ENCODE measurements around the gene GALNTL6.

Gene GALNTL6

DNA sequence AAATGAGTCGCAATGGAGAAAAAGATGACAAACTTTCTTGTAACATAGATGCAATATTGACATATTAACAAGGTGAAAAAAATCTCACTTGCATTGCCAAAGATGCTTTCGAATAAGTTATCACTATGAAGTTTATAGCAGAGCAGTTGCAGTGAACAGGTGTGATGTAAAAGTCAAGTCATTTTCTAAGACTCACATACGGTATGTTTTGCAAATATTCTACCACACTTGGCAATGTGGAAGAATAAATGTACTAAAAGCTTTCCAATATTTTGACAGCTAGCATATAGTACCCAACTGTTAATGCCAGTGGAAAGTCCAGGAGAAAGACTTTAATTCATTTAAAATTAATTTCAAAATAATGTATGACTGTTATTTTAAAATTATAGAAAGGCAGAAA, 76.5 kb downstream of the GALNTL6 start:
- DNase-seq (ENCODE audit: low read depth) = no peak

DNA sequence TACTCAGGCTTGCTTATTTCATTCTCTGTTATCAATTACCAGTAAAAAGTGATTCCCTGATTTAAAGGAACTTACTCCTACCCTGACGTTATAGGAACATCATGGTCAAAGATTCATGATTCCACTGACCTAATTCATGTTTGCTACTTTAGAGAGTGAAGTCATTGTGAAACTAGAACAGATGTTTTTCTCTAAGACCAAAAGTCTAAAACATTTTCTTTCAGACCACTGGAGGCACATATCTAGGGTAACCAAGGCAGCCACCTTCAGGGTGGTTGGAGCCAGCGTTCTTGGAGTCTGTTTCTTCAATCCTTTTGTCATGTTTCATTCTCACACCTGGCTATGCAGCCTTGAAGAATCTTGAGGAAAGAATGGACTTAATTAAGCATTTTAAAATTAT, 77.8 kb downstream of the GALNTL6 start:
- no peak for DNase-seq (ENCODE audit: low read depth)

DNA sequence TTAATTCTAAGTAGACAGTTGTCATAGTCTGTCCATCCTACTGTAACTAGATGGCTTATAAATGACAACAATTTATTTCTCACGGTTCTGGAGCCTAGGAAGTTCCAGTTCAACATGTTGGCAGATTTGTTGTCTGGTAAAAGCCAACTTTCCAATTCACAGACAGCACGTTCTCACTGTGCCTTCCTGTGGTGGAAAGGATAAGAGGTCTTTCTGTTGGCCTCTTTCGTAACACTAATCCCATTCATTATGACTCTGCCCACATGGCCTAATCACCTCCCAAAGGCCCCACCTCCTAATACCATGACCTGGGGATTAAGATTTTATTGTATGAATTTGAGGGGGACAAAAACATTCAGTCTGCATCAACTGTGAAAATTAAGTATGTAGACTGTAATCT, 83.2 kb downstream of the GALNTL6 start:
- no peak for DNase-seq (ENCODE audit: low read depth)

DNA sequence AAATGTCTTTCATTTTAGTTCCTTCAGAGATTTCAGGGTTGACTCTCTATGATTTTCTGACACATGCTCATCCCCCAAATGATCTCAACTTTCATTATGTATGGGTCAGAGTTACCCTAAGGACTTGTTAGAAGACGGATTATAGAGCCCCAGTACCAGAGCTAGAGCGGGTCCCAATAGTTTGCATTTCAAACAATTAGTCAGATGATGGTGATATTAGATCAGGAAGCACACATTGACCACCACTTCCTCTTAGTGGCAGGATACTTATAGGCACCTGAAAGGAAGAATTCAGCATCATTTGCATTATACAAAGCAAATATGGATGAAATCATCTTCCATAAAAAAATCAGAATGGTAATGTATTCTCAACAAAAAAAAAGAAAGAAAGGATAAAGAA, 106.1 kb downstream of the GALNTL6 start:
- no peak for DNase-seq (ENCODE audit: low read depth)

DNA sequence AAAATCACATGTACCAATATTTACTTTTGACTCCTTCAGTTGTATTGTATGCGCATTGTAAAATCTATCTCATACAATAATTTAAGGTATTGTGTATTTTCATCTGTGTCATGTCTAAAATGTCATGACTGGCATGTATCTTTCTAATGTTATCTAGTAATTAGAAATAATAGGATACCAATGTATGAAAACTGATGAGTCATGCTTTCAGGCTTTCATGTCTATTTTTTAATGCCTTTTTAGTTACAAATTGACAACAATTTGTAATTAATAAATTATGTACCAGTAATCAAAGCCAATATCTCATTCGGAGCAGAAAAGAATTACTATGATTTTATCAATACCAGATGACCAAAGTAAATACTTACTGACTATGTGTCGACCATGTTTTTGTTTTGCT, 107.7 kb downstream of the GALNTL6 start:
- DNase-seq (ENCODE audit: low read depth) = no peak

DNA sequence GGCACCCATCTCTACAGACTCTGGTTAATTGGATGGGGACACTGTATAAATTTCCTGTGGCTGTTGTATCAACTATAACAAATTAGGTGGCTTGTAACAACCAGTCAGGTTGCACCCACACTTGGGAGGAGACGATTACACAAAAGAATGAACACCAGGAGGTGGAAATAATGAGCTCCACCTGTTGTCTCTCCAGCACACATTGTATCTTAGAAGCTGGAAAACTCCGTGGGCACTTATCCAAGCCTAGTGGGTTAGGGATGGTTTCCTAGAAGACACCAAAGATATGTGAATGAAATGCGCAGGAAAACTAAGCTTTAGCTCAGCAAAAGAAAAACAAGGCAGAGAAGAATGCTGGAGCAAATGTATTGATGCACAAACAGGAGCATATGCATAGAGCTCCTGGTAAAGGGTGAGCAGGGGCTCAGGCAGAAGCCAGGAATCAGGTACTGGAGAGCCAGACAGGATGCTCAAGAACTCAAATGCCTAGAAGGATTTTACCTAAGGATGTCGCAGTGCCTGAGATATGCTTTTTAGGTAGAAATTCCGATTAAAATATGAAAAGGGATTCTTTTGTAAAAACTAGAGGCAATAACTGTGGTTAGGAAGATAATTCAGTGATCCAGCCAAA, 111.7 kb downstream of the GALNTL6 start:
- no peak for DNase-seq (ENCODE audit: low read depth)

DNA sequence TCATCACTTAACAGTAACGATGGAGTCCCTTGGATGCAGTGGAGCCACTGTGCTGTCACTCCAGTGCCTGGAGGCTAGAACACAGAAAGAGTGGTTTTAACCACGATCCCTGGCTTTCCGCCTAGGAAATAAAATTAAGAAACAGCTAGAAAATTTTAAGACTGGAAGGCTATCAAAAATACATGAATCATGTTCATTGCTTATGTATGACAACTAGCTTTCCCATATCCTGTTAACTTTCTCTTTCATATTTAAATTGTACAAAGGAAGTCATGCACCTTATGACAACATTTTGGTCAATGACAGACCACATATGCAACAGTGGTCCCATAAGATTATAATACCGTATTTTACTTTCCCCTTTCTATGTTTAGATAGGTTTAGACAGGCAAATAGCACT, 115.1 kb downstream of the GALNTL6 start:
- no peak for DNase-seq (ENCODE audit: low read depth)

DNA sequence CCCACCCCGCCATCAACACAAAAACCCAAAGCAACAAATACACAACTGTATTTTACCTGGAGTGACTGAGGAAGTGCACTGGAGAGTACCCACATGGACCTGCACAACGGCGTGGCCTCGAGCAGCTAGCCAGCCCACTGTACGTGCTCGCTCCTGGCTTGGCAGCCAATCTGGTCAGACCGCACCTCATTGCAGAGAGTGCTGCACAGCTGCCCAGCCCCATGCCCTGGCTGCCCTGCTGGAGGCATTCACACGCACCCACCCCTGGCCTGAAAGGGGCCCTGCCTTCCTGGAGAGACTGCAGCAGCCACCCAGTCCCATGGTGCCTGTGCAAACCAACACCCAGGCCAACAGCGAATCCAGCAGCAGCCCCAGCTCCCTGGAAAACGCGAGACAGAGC, 116.3 kb downstream of the GALNTL6 start:
- no peak for DNase-seq (ENCODE audit: low read depth)

DNA sequence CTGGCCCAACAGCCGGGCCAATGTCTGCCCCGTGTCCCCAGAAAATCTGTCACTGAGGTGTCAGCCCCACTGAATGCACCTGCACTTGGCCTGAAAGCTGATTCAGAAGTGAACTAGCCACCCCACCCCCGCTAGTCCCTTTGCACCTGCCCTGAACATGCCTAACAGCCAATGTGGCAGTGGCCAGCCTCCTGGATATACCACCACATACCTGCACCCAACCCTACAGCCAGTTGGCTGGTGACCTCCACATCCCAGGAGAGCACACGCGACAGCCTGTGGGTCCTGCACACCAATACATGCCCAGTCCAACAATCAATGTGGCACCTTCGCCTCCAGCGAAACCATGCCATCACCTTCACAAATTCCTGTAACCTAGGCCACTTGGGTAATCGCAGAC, 116.7 kb downstream of the GALNTL6 start:
- DNase-seq (ENCODE audit: low read depth) = no peak

DNA sequence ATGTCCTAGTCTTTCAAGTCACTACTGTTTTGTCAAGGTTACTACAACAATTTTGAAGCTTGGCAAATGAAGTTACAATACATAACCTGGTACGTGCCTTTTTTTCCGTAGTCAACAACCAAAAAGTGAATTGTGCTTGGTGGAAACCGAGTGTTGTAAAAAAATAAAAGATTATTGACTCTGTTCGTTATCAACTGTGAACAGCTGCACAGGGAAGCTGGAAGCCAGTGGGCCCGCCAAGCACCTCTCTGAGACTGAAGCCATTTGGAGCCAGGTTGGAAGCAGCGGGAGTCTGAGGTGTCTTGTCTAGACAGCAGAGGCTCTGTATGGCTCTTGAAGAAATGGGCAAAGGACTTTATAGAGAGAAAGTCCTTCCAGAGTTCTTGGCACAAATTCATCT, 119.0 kb downstream of the GALNTL6 start:
- DNase-seq (ENCODE audit: low read depth) = no peak

DNA sequence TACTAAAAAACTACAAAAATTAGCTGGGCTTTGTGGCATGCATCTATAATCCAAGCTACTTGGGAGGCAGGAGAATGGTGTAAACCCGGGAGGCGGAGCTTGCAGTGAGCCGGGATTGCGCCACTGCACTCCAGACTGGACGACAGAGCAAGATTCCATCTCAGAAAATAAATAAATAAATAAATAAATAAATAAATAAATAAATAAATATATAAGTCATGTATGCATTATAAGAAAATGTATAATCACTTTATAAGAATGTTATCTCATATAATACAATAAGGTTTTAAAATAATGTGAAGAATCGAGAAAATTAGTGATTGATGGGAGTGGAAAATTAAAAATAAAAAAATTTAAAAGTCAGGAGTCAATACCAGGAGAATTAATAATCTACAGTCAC, 127.5 kb downstream of the GALNTL6 start:
- no peak for DNase-seq (ENCODE audit: low read depth)

DNA sequence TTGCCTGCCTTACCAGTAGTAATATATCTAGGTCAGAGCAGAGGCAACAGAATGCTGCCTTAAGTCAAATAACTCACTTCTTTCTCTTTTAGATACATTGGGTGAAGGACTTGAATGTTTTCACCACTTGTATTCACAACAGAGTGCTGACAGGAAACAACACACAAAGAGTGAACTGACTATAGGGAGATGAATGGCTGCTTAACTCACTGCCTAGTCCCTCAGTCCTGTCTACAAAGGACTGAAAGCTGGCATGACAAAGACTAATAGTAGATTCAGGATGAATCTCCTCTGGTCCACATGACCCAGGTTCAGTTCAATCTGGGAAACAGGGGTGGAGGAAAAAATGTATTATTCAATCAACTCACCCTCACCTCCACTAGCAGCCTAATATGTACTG, 134.2 kb downstream of the GALNTL6 start:
- no peak for DNase-seq (ENCODE audit: low read depth)

DNA sequence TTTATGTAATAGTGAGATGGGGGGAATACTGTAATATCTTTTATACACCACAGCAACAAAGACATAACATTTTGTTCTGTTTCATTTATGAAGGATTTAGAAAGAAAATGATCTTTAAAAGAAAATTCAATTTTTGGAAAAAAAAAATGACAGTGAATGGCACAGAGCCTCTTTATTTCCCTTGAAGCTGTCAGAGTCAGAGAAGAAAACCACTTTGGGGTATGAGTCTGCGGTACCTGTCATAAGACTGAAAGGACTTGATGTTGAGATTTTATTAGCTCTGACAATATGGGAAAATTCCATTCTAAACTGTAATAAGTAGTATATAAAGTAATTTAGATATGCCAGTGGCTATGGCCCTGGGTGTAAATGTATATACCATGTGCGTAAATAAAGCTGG, 134.8 kb downstream of the GALNTL6 start:
- DNase-seq (ENCODE audit: low read depth) = no peak

DNA sequence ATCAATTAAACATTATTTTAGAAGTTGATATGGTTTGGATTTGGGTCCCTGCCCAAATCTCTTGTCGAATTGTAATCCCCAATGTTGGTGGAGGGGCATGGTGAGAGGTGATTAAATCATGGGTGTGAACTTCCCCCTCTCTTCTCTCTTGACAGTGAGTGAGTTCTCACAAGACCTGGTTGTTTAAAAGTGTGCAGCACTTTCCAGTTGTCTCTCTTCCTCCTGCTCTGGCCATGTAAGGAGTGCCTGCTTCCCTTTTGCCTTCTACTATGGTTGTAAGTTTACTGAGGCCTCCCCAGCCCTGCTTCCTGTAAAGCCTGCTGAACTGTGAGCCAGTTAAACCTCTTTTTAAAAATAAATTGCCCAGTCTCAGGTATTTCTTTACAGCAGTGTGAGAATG, 141.4 kb downstream of the GALNTL6 start:
- DNase-seq (ENCODE audit: low read depth) = no peak

DNA sequence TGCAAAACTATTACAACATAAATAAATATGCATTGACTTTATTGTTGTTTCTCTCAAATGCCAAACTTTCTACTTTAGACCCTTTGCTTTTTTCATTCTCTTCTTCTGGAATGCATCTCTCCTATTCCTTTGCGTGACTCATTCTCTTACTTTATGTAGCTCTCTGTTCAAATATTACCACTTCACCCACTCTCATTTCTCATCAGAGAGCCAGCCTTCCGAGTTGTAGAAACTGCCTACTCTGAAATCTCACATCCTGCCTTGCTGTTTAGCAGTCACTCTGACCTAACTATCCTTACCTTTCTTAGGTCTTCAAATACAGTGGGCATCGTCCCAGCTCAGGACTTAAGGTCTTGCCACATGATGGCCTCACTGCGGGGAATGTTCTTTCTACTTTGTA, 143.5 kb downstream of the GALNTL6 start:
- DNase-seq (ENCODE audit: low read depth) = no peak

DNA sequence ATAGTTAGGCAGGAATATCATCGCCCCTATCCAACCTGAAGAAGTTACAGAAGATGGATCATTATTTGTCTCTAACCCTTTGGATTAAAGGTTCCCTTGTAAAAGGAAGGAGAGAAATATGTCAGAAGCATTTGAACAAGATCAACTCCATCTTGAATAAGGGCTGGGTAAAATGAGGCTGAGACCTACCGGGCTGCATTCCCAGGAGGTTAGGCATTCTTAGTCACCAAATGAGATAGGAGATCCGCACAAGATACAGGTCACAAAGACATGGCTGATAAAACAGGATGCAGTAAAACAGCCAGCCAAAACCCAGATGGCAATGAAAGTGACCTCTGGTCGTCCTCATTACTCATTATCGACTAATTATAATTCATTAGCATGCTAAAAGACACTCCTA, 148.9 kb downstream of the GALNTL6 start:
- DNase-seq (ENCODE audit: low read depth) = no peak

DNA sequence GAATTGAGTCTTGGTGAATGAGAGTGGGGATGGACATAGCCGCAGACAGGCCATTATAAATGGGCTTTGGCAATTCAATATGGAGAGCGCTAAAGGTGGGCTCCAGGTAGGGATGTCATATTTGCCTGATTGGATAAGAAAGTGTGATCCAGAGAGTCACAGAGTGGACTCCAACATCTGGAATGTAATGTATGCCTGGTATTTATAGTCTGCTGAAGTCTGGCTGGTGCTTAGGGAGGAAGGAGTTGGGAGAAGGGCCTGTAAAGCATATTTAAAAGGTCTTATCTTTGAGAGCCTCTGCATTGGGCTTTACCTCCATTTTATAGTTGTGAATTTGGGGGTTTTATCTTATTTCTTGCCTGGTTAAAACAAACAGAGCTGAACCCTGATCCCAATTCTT, 153.2 kb downstream of the GALNTL6 start:
- DNase-seq (ENCODE audit: low read depth) = no peak

DNA sequence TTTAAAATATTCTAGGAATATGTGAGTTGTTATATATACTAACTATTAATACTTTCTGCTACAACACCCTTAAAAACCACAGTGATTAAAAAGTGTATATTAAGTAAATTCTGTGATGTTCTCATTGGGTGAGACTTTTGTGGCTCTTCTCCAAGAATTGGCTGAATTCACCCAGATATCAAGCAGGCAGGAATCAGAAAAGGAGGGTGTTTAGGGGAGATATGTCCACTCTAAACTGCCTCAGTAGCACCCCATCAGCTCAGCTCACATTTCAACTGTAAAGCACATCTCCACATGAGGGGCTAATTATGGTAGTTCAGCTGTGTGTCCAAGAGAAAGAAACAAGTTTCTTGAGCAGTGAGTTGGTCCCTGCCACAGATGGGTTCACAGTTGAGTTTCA, 165.0 kb downstream of the GALNTL6 start:
- no peak for DNase-seq (ENCODE audit: low read depth)

DNA sequence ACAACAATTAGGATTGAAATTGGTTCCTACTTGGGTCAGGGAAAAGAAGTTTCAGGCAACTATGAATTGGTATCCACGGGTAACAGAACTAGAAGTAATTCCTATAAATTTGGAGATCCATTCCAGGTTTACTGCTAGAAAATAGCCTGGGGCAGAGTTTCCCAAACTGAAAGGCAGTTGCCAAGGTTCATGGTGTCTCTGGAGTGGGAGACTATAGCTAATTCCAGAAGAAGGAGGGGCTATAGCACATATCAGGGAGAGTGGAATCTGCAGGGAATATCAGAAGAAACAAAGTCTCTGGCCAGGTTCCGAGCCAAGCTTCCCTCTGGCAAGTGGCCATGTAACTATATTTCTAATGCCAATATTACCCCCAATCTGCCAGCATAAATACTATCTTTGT, 166.3 kb downstream of the GALNTL6 start:
- DNase-seq (ENCODE audit: low read depth) = no peak

DNA sequence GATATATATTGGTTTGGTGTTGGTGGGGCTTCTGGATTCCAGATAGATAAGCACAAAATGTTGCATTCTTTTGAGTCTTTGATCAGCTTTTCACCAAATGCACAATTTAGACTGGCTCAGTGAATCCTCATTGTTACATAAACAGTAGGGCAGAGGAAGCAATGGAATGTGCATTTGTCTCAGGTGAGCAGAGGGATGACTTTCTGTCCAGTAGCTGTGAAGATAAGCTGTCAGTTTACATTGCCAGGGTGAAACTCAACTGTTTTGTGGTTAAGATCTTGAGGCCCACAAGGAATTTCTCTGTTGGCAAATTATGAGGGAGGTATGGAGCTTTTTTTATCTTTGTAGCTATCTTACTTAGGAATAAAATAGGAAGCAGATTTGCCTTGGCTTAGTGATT, 168.0 kb downstream of the GALNTL6 start:
- no peak for DNase-seq (ENCODE audit: low read depth)

DNA sequence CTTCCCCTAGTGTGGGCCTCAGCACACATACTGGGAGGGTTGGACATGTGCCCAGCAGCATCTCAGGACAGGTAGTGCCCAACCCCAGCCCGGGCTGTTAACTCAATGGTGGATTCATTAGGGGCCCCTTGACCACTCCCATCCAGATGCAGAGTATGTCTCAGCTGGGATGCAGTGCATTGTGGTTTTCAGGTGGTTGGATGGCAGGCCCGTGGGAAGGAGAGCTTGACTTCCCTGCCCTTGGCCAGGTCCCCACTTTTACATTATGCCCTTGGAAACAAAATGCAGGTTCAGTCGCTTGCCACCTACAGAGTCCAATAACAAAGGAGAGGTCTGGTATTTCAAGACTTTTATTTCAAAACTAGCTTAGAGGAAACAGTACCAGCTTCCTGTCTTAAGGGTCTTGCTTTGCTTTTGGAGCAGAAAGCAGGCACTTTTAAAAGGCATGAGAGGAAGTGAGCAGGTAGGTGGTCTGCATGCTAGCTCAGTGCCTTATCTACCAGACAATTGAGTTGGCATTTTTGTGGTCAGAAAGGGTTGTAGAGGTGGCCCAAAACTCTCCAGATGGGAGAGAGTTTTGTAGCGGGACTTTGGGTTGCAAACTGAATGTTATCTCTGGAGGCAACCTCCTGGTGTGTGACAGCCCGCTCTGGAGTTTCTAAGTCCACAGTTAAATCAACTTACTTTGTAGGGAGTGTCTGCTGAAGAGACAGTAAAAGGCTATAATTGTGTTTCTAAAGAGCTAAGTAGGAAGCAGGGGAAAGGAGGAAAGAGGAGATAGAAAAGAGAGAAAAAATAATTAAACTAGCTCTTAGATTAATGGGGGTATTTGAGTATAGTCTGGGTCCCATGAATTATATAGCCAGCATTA, 171.0 kb downstream of the GALNTL6 start:
- no peak for DNase-seq (ENCODE audit: low read depth)

DNA sequence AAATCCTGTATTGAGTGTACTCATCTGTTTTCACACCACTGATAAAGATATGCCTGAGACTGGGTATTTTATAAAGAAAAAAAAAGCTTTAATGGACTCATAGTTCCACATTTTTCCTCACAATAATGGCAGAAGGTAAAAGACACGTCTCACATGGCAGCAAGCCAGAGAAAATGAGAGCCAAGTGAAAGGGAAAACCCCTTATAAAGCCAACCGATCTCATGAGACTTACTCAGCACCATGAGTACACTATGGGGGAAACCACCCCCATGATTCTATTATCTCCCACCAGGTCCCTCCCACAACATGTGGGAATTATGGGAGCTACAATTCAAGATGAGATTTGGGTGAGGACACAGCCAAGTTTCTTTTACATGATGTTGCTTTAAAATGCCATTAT, 171.9 kb downstream of the GALNTL6 start:
- no peak for DNase-seq (ENCODE audit: low read depth)

DNA sequence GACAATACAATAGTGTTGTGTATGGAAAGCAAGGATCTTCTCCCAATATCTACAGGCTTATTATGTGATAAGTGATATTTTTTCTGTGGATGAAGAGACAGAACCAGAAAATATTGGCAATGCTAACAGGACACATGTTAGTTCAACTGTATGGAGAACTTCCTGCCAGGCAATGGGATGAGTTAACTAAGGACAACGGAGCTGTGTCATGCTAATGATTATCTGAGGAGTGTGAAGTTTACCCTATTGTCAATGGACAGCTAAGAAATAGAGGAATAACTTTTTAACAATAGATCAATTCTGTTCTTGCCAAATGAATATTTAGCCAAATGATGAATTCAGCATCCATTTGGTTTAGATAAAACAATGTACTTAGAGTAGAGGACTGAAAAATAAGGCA, 180.0 kb downstream of the GALNTL6 start:
- no peak for DNase-seq (ENCODE audit: low read depth)

DNA sequence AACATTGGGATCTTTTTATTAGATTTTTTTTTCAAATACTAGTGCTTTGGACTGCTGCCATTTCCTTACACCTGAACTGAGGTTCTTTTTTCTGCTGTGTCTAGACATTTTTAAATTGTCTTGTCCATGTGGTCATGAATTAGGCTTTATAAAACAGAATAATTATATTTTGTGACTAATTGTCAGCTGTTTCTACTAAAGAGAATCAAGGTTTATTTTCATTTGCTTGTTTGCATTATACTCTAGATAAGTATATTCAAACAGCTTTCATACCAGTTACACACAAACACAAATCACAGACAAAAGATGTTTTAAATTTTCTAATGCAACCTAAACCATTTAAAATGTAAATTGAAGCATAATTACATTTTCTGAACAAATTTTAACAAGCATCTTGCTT, 194.7 kb downstream of the GALNTL6 start:
- DNase-seq (ENCODE audit: low read depth) = no peak
